Spinal cord (tissue), 10 donors: ENCODE data around the gene SAMD8. TPM values are rescaled to one million over a fixed set of nuclear protein-coding genes. Genes with fewer than 3 reads are reported as not detected.
"Not testable (repeated sequence)": the region's sequence is repeated elsewhere in the genome, so short reads cannot be mapped to it uniquely, and the experiment has no call there.

Experiments used
- DNase-seq, 6 donors: peaks; one replicate each; pipeline versions ENCODE4 v3.0.0 to v3.0.0-alpha.2; 2013 to 2015; ENCODE audit warnings: low spot score in 6 of 6, low read depth in 4 of 6
- H3K27ac ChIP-seq: one replicate; pipeline ENCODE4 v1.5.1; 2013; ENCODE audit warnings: low read depth, low read length, control low read depth
- H3K27me3 ChIP-seq: one replicate; pipeline ENCODE4 v1.6.1; 2013; ENCODE audit warnings: low read length; ENCODE audit not compliant: control insufficient read depth, insufficient read depth
- H3K36me3 ChIP-seq: one replicate; pipeline ENCODE4 v1.6.1; 2013; ENCODE audit warnings: low read length; ENCODE audit not compliant: control insufficient read depth, insufficient read depth
- H3K4me1 ChIP-seq: one replicate; pipeline ENCODE4 v1.6.1; 2013; ENCODE audit warnings: low read length; ENCODE audit not compliant: control insufficient read depth, insufficient read depth
- H3K4me3 ChIP-seq: one replicate; pipeline ENCODE4 v1.5.1; 2013; ENCODE audit warnings: low read depth, low read length, control low read depth
- H3K9me3 ChIP-seq: one replicate; pipeline ENCODE4 v1.6.1; 2013; ENCODE audit warnings: low read length; ENCODE audit not compliant: control insufficient read depth, insufficient read depth
- WGBS: methylation state at CpG from one replicate; pipeline ENCODE4 v1.1.5; 2013; ENCODE audit warnings: missing lambda C conversion rate; ENCODE audit not compliant: insufficient coverage; 5-methylcytosine and 5-hydroxymethylcytosine counted together
- polyA plus RNA-seq, 2 donors: library from polyadenylated mRNA; unstranded; fragments of 120-200 nt; gene quantifications; one replicate each; pipeline ENCODE4 v1.2.1, GENCODE V29; 2013; ENCODE audit not compliant: insufficient read length in 2 of 2
- total RNA-seq, 2 donors: library from RNA; depleted of rRNA in 1 of 2; stranded (reverse); fragments of 120-200 nt in 1 of 2; fragments of >200 nt in 1 of 2; gene quantifications; one replicate each; pipeline versions ENCODE4 v1.2.3 to v1.2.4, GENCODE V29; 2013 to 2014
- donor health status: healthy.

SAMD8 gene
- total and polyA plus RNA-seq, 4 donors, result 36.1 to 91.7 (median 45.4) TPM

GRCh38 chr10:75186310-75186709 lies 74.9 kb downstream of the SAMD8 start:
- no CpG with 5 or more reads among the region's 4 CpGs for WGBS
- H3K27ac ChIP-seq, result no peak overlapping the region
- H3K4me1 ChIP-seq, result no peaks in the 10 kb centered on the region
- no peaks in the 10 kb centered on the region for H3K27me3 ChIP-seq
- no peaks in the 10 kb centered on the region for H3K9me3 ChIP-seq
- no peak overlapping the region for H3K4me3 ChIP-seq
- no peak for DNase-seq
- no peaks in the 10 kb centered on the region for H3K36me3 ChIP-seq

DNA sequence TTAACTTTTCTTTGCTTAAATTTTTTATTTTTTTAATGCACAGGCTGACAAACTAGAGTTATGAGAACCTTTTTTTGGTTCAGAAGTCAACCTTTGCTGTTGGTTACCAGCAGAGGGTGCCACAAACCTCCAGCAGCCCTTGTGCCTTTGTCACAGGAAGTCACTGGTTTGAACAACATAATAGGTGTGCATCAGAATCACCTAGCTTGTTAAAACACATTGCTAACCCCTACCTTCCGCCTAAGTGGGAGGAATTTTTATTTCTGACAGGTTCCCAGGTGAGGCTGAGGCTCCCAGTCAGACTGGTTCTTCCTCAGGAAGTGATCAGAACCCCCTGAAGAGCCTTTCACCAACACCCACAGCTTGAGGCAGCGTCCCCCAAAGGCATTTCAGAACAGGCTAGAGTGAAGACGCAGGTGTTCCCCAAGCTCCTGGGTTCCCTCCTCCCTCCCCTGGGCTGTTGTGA lies 76.5 kb downstream of the SAMD8 start:
- Histone ChIP-seq H3K4me3 (no peak overlapping the region), H3K4me1 (no peaks in the 10 kb centered on the region), H3K9me3 (no peaks in the 10 kb centered on the region), H3K36me3 (peaks cover 5% of the 10 kb centered on the region), H3K27me3 (no peaks in the 10 kb centered on the region), H3K27ac (no peak overlapping the region)
- peak in 2 of 6 donors; percentile 29 to 63 for DNase-seq
- WGBS, result 100% methylated on average over 2 of the region's 3 CpGs

DNA sequence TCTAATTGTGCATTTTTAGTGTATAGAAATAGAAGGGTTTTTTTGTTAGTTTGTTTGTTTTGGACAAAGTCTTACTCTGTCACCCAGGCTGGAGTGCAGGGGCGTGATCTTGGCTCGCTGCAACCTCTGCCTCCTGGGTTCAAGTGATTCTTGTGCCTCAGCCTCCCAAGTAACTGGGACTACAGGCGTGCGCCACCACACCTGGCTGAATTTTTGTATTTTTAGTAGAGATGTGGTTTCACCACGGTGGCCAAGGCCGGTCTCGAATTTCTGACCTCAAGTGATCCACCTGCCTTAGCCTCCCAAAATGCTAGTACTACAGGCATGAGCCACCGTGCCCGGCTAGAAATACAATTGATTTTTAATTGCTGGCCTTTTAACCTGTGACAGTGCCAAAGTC lies 77.1 kb downstream of the SAMD8 start:
- not testable (repeated sequence) for H3K4me1 ChIP-seq, H3K27ac ChIP-seq, DNase-seq, H3K4me3 ChIP-seq, H3K27me3 ChIP-seq, H3K36me3 ChIP-seq, H3K9me3 ChIP-seq
- 80% methylated on average over 1 of the region's 9 CpGs for WGBS

DNA sequence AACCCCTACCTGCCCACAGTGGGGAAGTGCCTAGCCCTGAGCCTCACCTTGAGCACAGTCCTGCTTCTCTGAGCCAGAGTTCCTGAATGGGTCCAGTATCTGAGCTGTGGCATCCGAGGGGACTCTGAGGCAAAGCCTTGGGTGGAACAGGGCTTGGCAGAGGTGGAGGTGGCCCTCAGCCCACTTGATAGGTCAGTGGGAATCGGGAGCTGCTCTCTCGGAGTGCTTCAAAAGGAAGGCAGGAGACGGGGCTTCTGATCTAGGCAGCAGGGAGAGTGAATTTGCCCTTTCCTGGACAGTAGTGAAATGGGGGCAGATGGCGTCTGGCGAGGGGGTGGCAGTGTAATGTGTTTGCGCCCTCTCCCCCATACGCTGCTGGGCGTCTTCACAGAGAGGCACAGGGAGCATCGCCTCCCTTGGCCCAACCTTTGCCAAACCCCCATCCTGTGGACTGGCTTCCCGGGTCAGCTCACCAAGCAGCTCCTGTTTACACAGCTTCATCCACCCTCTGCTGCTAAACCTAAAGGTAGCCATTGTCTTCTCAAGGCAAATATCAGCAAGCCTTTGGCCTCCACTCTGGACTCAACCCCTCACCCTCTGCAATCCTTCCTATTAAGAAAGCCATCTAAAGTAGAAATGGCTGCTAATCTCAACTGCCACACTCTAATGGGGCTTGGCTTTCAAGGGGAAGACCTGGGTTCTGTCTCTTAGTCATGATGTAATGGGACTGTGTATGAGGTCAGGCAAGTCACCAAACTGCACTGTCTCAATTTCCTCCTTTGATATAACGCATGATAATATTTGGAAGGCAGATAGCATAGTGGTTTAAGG lies 78.0 kb downstream of the SAMD8 start:
- Histone ChIP-seq H3K9me3 (no peaks in the 10 kb centered on the region), H3K4me3 (no peak overlapping the region), H3K4me1 (no peaks in the 10 kb centered on the region), H3K27ac (no peak overlapping the region), H3K27me3 (no peaks in the 10 kb centered on the region), H3K36me3 (peaks cover 5% of the 10 kb centered on the region)
- no peak for DNase-seq
- WGBS, result 93% methylated on average over 10 of the region's 12 CpGs

- H3K4me1 ChIP-seq, result no peaks in the 10 kb centered on the region
- WGBS, result 89% methylated on average over 5 of the region's 10 CpGs
- H3K9me3 ChIP-seq, result no peaks in the 10 kb centered on the region
- H3K27ac ChIP-seq, result no peak overlapping the region
- no peaks in the 10 kb centered on the region for H3K27me3 ChIP-seq
- H3K4me3 ChIP-seq, result no peak overlapping the region
- peaks cover 5% of the 10 kb centered on the region for H3K36me3 ChIP-seq
- DNase-seq, result no peak
Measured at GRCh38 chr10:75191821-75192568, 80.5 kb downstream of the SAMD8 start.

- not testable (repeated sequence) for DNase-seq, H3K4me3 ChIP-seq, H3K4me1 ChIP-seq, H3K27ac ChIP-seq, H3K36me3 ChIP-seq, H3K27me3 ChIP-seq, H3K9me3 ChIP-seq
- WGBS, result 100% methylated on average over 2 of the region's 4 CpGs
Measured at GRCh38 chr10:75194625-75195024, 83.2 kb downstream of the SAMD8 start.

DNA sequence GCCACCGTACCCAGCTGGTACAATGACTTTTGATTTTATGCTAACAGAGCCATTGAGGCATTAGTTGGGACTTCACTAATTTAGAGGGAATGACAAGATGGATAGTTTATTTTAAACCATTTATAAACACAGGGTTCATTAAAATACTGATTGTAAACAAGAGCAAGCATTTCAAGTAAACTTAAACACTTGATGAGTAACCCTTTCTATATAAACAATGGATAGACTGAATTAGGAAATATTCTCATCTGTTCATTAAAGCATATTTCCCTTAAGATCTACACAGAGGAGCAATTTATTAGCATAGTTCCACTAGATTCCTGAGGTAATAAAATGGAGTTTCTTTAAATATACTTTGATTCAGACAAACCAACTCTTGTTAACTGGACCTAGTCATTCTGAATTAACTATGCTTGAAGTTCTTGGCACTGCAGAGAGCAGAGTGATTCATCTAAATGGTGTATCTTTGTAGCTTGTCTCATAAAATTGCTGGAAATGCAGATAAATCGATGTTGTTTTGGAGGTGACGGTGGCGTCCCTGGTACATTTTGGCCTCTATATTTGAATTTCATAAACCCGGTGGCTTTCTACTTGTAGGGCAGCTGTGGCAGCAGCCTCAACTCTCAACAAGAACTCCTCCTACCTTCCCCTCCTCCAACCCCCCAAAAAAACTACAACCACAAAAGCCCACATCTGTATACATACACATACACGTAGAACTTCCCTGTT lies 83.7 kb downstream of the SAMD8 start:
- Histone ChIP-seq H3K36me3 (peaks cover 5% of the 10 kb centered on the region), H3K27ac (no peak overlapping the region), H3K4me3 (no peak overlapping the region), H3K27me3 (no peaks in the 10 kb centered on the region), H3K4me1 (peaks cover 6% of the 10 kb centered on the region), H3K9me3 (no peaks in the 10 kb centered on the region)
- DNase-seq, result no peak
- 100% methylated on average over 3 of the region's 6 CpGs for WGBS

DNA sequence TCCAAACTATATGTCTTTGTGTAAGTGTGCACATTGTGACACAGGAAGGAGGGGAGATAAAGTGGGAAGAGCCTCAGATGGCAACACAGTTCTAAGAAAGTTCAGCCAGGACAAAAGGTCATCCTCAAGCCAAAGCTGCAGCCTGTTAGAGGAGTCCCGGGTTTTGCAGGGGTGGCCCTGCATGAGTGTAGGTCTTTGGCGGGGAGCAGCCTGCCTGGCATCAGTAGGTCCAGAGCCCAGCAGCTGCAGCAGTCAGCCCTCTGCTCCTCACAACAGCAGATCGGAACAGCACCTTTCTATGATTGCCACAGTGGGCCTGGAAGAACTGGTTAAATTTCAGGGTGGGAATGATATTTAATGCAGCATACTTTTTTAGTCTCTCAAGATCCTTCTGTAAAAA lies 85.6 kb downstream of the SAMD8 start:
- no peak for DNase-seq
- Histone ChIP-seq H3K4me3 (no peak overlapping the region), H3K27me3 (no peaks in the 10 kb centered on the region), H3K36me3 (peaks cover 3% of the 10 kb centered on the region), H3K9me3 (no peaks in the 10 kb centered on the region), H3K27ac (no peak overlapping the region), H3K4me1 (peaks cover 6% of the 10 kb centered on the region)
- WGBS, result 63% methylated on average over 1 of the region's 3 CpGs

DNA sequence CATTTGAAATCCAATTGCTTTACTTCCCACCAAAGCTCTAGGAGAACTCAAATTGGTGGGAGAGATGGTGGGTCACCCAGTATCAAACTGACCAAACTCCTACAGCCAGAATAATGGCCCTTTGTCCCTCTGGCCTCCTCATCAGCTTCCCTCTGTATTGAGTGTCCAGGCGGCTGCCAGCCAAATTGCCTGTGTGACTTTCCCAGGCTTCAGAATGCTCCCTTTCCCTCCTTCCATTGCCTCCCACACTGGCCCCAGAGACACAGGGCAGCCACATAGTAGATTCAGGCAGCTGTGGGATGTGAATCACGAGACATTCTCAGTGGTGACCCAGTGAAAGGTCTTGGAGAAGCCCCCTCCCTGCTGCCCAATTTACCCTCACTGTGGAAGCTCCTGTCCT lies 86.5 kb downstream of the SAMD8 start:
- Histone ChIP-seq H3K9me3 (no peaks in the 10 kb centered on the region), H3K4me3 (no peak overlapping the region), H3K27me3 (no peaks in the 10 kb centered on the region), H3K4me1 (peaks cover 6% of the 10 kb centered on the region), H3K36me3 (peaks cover 2% of the 10 kb centered on the region), H3K27ac (peak overlapping the region; percentile 48)
- peak in 1 of 6 donors; percentile 39 for DNase-seq
- WGBS, result 43% methylated on average over 1 of the region's 2 CpGs
